Fibroblast of the aortic adventitia (primary cell): ENCODE results near the gene TXNDC11. TPM values are rescaled to one million over a fixed set of nuclear protein-coding genes. Genes with fewer than 3 reads are reported as not detected.

ENCODE experiments used
- DNase-seq: peaks from one replicate; pipeline ENCODE4 v3.0.0-alpha.2; 2010; ENCODE audit warnings: low read depth
- H3K4me3 ChIP-seq: 2 replicates; pipeline ENCODE4 v1.5.1; 2011; ENCODE audit warnings: low read depth, mild to moderate bottlenecking, control low read depth, low read length, moderate library complexity
- CTCF ChIP-seq: IDR thresholded peaks from 2 replicates; pipeline ENCODE4 v1.5.1; 2011; ENCODE audit warnings: mild to moderate bottlenecking, low read length, control low read depth, inconsistent platforms; ENCODE audit not compliant: insufficient read depth
- total RNA-seq: library from RNA; depleted of rRNA; stranded (reverse); fragments of >200 nt; gene quantifications from 2 replicates; pipeline ENCODE4 v1.2.3, GENCODE V29; 2012; ENCODE audit warnings: low replicate concordance

The TXNDC11 gene
- total RNA-seq, 1 donor: 24.0 TPM

- DNase-seq: no peak
- TF ChIP-seq CTCF: no peak
- no peak overlapping the region for H3K4me3 ChIP-seq
Measured at GRCh38 chr16:11752856-11753255, 10.2 kb upstream of the TXNDC11 start.

GRCh38 chr16:11750056-11750455 is 7.4 kb upstream of the TXNDC11 start:
- no peak for DNase-seq
- H3K4me3 ChIP-seq: no peak overlapping the region
- TF ChIP-seq CTCF: no peak

- no peak for TF ChIP-seq CTCF
- DNase-seq: no peak
Measured at GRCh38 chr16:11748404-11749254, 6.0 kb upstream of the TXNDC11 start.

GRCh38 chr16:11747949-11748403 is 5.3 kb upstream of the TXNDC11 start:
- H3K4me3 ChIP-seq: no peak overlapping the region
- no peak for DNase-seq
- TF ChIP-seq CTCF: no peak

More at GRCh38 chr16:11748404-11749254, 6.0 kb upstream of the TXNDC11 start:
- no peak overlapping the region for H3K4me3 ChIP-seq

- no peak overlapping the region for H3K4me3 ChIP-seq
- no peak for TF ChIP-seq CTCF
- no peak for DNase-seq
Measured at GRCh38 chr16:11744075-11744470, 1.4 kb upstream of the TXNDC11 start.

- peak; percentile 40 for DNase-seq
Measured at GRCh38 chr16:11743308-11744074, 834 bp upstream of the TXNDC11 start.

More at GRCh38 chr16:11743308-11744074, 834 bp upstream of the TXNDC11 start:
- no peak for TF ChIP-seq CTCF
- H3K4me3 ChIP-seq: peak overlapping the region; percentile 67
